Thymus (tissue), 11 donors: Measurements from ENCODE around the gene SCGB3A2. TPM values are rescaled to one million over a fixed set of nuclear protein-coding genes. Genes with fewer than 3 reads are reported as not detected.

Experiments used
- DNase-seq, 9 donors: peaks; one replicate each; pipeline ENCODE4 v3.0.0-alpha.2; 2013; ENCODE audit warnings: low spot score in 9 of 9, low read depth in 6 of 9, missing footprints in 1 of 9
- H3K27ac ChIP-seq, 2 donors: one replicate each; pipeline ENCODE4 v1.5.1; 2013; ENCODE audit warnings: control low read depth in 1 of 2, low read depth in 1 of 2, low read length in 1 of 2, mild to moderate bottlenecking in 1 of 2, moderate library complexity in 1 of 2
- H3K27me3 ChIP-seq, 2 donors: one replicate each; pipeline ENCODE4 v1.5.1; 2013; ENCODE audit warnings: low read length in 1 of 2; ENCODE audit not compliant: control insufficient read depth in 2 of 2, insufficient read depth in 1 of 2
- H3K36me3 ChIP-seq, 2 donors: one replicate each; pipeline ENCODE4 v1.5.1; 2013; ENCODE audit warnings: low read length in 1 of 2, mild to moderate bottlenecking in 1 of 2, moderate library complexity in 1 of 2; ENCODE audit not compliant: control insufficient read depth in 2 of 2, insufficient read depth in 2 of 2
- H3K4me1 ChIP-seq, 2 donors: one replicate each; pipeline ENCODE4 v1.5.1; 2013; ENCODE audit warnings: low read length in 2 of 2; ENCODE audit not compliant: control insufficient read depth in 2 of 2, insufficient read depth in 2 of 2
- H3K4me3 ChIP-seq, 2 donors: one replicate each; pipeline ENCODE4 v1.5.1; 2013; ENCODE audit warnings: low read length in 2 of 2, control low read depth in 1 of 2, mild to moderate bottlenecking in 1 of 2
- H3K9me3 ChIP-seq, 2 donors: one replicate each; pipeline ENCODE4 v1.5.1; 2013; ENCODE audit warnings: low read length in 1 of 2, mild to moderate bottlenecking in 1 of 2; ENCODE audit not compliant: control insufficient read depth in 2 of 2, insufficient read depth in 1 of 2
- WGBS: extraction: QIAGEN DNeasy Blood & Tissue Kit; methylation state at CpG from one replicate; pipeline ENCODE4 v1.1.7; 2013; 5-methylcytosine and 5-hydroxymethylcytosine counted together
- polyA plus RNA-seq: library from polyadenylated mRNA; stranded (reverse); fragments of 200-250 nt; gene quantifications from one replicate; pipeline ENCODE4 v1.2.3, GENCODE V29; 2013
- total RNA-seq: library from RNA; stranded (reverse); fragments of 120-200 nt; gene quantifications from one replicate; pipeline ENCODE4 v1.2.4, GENCODE V29; 2013
- donor health status: healthy.

Gene SCGB3A2
- total and polyA plus RNA-seq, 2 donors = 0.71 to 1.6 TPM

GRCh38 chr5:147912011-147912410 lies 33.5 kb downstream of the SCGB3A2 start:
- Histone ChIP-seq H3K36me3 (no peaks in the 10 kb centered on the region), H3K9me3 (no peaks in the 10 kb centered on the region), H3K4me3 (no peak overlapping the region), H3K27me3 (no peaks in the 10 kb centered on the region), H3K4me1 (no peaks in the 10 kb centered on the region), H3K27ac (no peak overlapping the region)
- no peak for DNase-seq
- WGBS = 1% methylated on average over 1 of the region's 1 CpG

GRCh38 chr5:147913786-147914185 lies 35.3 kb downstream of the SCGB3A2 start:
- Histone ChIP-seq H3K27ac (no peak overlapping the region), H3K36me3 (no peaks in the 10 kb centered on the region), H3K9me3 (no peaks in the 10 kb centered on the region), H3K4me1 (no peaks in the 10 kb centered on the region), H3K27me3 (no peaks in the 10 kb centered on the region), H3K4me3 (no peak overlapping the region)
- no peak for DNase-seq
- 78% methylated on average over 3 of the region's 3 CpGs for WGBS

- 39% methylated on average over 2 of the region's 2 CpGs for WGBS
- no peaks in the 10 kb centered on the region for H3K36me3 ChIP-seq
- no peaks in the 10 kb centered on the region for H3K9me3 ChIP-seq
- DNase-seq = no peak
- no peak overlapping the region for H3K4me3 ChIP-seq
- no peaks in the 10 kb centered on the region for H3K4me1 ChIP-seq
- no peaks in the 10 kb centered on the region for H3K27me3 ChIP-seq
- H3K27ac ChIP-seq = no peak overlapping the region
Measured at GRCh38 chr5:147918101-147918685, 39.7 kb downstream of the SCGB3A2 start.

GRCh38 chr5:147918899-147919298 lies 40.4 kb downstream of the SCGB3A2 start:
- Histone ChIP-seq H3K9me3 (no peaks in the 10 kb centered on the region), H3K4me1 (no peaks in the 10 kb centered on the region), H3K36me3 (no peaks in the 10 kb centered on the region), H3K4me3 (no peak overlapping the region), H3K27ac (no peak overlapping the region), H3K27me3 (no peaks in the 10 kb centered on the region)
- DNase-seq = no peak
- WGBS = 92% methylated on average over 3 of the region's 3 CpGs

- Histone ChIP-seq H3K4me1 (no peaks in the 10 kb centered on the region), H3K9me3 (no peaks in the 10 kb centered on the region), H3K27ac (no peak overlapping the region), H3K27me3 (no peaks in the 10 kb centered on the region), H3K4me3 (no peak overlapping the region), H3K36me3 (no peaks in the 10 kb centered on the region)
- 88% methylated on average over 4 of the region's 4 CpGs for WGBS
- DNase-seq = no peak
Measured at GRCh38 chr5:147920420-147921030, 42.0 kb downstream of the SCGB3A2 start.

GRCh38 chr5:147921136-147921535 lies 42.6 kb downstream of the SCGB3A2 start:
- H3K27me3 ChIP-seq = no peaks in the 10 kb centered on the region
- no peaks in the 10 kb centered on the region for H3K4me1 ChIP-seq
- 9% methylated on average over 2 of the region's 2 CpGs for WGBS
- H3K9me3 ChIP-seq = no peaks in the 10 kb centered on the region
- H3K27ac ChIP-seq = no peak overlapping the region
- DNase-seq = no peak
- no peak overlapping the region for H3K4me3 ChIP-seq
- no peaks in the 10 kb centered on the region for H3K36me3 ChIP-seq

- no peaks in the 10 kb centered on the region for H3K4me1 ChIP-seq
- no peaks in the 10 kb centered on the region for H3K27me3 ChIP-seq
- no peak for DNase-seq
- 92% methylated on average over 4 of the region's 4 CpGs for WGBS
- H3K9me3 ChIP-seq = no peaks in the 10 kb centered on the region
- H3K36me3 ChIP-seq = no peaks in the 10 kb centered on the region
- no peak overlapping the region for H3K4me3 ChIP-seq
- no peak overlapping the region for H3K27ac ChIP-seq
Measured at GRCh38 chr5:147925020-147925419, 46.5 kb downstream of the SCGB3A2 start.

- Histone ChIP-seq H3K4me3 (no peak overlapping the region), H3K27ac (no peak overlapping the region), H3K4me1 (no peaks in the 10 kb centered on the region), H3K36me3 (no peaks in the 10 kb centered on the region), H3K9me3 (no peaks in the 10 kb centered on the region), H3K27me3 (no peaks in the 10 kb centered on the region)
- 23% methylated on average over 3 of the region's 3 CpGs for WGBS
- no peak for DNase-seq
Measured at GRCh38 chr5:147927901-147928300, 49.4 kb downstream of the SCGB3A2 start.

GRCh38 chr5:147930769-147931168 lies 52.3 kb downstream of the SCGB3A2 start:
- no peak for DNase-seq
- Histone ChIP-seq H3K27me3 (no peaks in the 10 kb centered on the region), H3K27ac (no peak overlapping the region), H3K36me3 (no peaks in the 10 kb centered on the region), H3K4me3 (no peak overlapping the region), H3K4me1 (no peaks in the 10 kb centered on the region), H3K9me3 (no peaks in the 10 kb centered on the region)
- 51% methylated on average over 2 of the region's 2 CpGs for WGBS
